Measurements from ENCODE around the gene MYCN.

MYCN gene

DNA sequence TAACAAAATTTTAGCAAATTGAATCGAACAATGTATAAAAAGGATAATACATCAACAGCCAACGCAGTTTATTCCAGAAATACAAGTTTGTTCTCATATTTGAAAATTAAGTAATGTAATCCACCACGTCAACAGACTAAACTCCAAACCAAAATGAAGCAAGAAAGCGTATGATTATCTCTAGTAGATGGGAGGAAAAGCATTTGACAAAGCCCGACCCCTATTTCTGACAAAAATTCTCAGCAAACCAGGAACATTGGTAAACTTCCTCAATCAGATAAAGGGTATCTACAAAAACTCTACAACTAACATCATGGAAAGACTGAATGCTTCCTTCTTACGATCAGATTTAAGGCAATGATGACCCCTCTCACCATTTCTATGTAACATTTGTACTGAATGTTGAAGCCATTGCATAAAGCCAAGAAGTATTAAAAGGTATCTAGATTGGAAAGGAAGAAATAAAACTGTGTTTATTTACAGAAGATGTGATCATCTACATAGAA is 34.3 kb upstream of the MYCN start:
- TF ChIP-seq CTCF (IDR thresholded peaks at IDR 0.05), result no peak
- Histone ChIP-seq H3K27me3 (no peaks in the 10 kb centered on the region), H3K9me3 (no peaks in the 10 kb centered on the region), H3K27ac (no peak overlapping the region), H3K36me3 (no peaks in the 10 kb centered on the region), H3K4me1 (ENCODE audit: control insufficient read depth in 1 of 2, insufficient read depth in 1 of 2, low read depth in 1 of 2, low read length in 1 of 2) (no peaks in the 10 kb centered on the region), H3K4me3 (ENCODE audit: low read depth in 1 of 2, low read length in 1 of 2) (no peak overlapping the region)

DNA sequence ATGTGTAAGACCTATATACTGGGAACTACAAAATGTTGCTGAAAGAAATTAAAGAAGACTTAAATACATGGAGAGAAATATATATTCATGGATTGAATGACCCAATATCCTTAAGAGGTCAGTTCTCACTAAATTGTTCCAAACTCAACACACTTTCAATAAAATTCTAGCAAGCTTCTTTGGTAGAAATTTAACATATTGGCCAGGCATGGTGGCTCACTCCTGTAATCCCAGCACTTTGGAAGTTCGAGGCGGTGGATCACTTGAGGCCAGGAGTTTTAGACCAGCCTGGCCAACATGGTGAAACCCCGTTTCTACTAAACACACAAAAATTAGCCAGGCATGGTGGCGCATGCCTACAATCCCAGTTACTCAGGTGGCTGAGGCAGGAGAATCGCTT is 33.6 kb upstream of the MYCN start:
- Histone ChIP-seq H3K4me1 (ENCODE audit: control insufficient read depth in 1 of 2, insufficient read depth in 1 of 2, low read depth in 1 of 2, low read length in 1 of 2) (no peaks in the 10 kb centered on the region), H3K27me3 (no peaks in the 10 kb centered on the region), H3K36me3 (no peaks in the 10 kb centered on the region), H3K4me3 (ENCODE audit: low read depth in 1 of 2, low read length in 1 of 2) (no peak overlapping the region), H3K9me3 (no peaks in the 10 kb centered on the region), H3K27ac (no peak overlapping the region)
- TF ChIP-seq CTCF (IDR thresholded peaks at IDR 0.05), result no peak

DNA sequence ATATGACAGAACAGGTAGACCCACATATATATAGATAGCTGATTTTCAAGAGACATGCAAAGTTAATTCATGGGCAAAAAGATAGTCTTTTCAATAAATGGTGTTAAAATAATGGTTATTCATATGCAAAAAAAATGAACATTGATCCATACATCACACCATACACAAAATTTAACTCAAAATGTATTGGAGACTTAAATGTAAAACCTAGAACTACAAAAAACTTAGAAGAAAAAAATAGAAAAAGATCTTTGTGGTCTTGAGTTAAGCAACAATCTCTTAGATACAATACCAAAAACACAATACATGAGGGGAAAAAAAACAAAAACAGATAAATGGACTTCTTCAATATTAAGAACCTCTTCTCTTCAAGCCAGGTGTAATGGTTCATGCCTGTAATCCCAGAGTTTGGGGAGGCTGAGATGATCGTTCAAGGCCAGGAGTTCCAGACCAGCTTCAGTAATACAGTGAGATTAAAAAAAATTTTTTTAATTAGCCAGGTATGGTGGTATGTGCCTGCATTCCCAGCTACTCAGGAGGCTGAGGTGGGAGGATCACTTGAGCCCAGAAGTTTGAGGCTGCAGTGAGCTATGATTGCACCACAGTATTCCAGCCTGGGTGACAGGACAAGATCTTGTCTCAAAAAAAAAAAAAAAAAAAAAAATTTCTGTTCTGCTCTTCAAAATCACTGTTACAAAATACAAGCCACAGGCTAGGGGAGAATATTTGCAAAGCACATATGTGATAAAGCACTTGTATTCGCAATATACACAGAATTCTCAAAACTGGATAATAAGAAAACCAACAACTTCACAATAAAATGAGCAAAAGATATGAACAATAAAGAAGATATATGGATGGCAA is 32.7 kb upstream of the MYCN start:
- no peak overlapping the region for H3K27ac ChIP-seq
- TF ChIP-seq CTCF (IDR thresholded peaks at IDR 0.05), result no peak
- no peak overlapping the region for H3K4me3 ChIP-seq (ENCODE audit: low read depth in 1 of 2, low read length in 1 of 2)
- H3K36me3 ChIP-seq, result no peaks in the 10 kb centered on the region
- H3K9me3 ChIP-seq, result no peaks in the 10 kb centered on the region
- H3K27me3 ChIP-seq, result no peaks in the 10 kb centered on the region
- no peaks in the 10 kb centered on the region for H3K4me1 ChIP-seq (ENCODE audit: control insufficient read depth in 1 of 2, insufficient read depth in 1 of 2, low read depth in 1 of 2, low read length in 1 of 2)

- Histone ChIP-seq H3K4me1 (ENCODE audit: control insufficient read depth in 1 of 2, insufficient read depth in 1 of 2, low read depth in 1 of 2, low read length in 1 of 2) (no peaks in the 10 kb centered on the region), H3K27me3 (no peaks in the 10 kb centered on the region), H3K9me3 (no peaks in the 10 kb centered on the region), H3K36me3 (no peaks in the 10 kb centered on the region), H3K4me3 (ENCODE audit: low read depth in 1 of 2, low read length in 1 of 2) (no peak overlapping the region), H3K27ac (no peak overlapping the region)
- no peak for TF ChIP-seq CTCF (IDR thresholded peaks at IDR 0.05)
Measured at GRCh38 chr2:15908371-15908770, 32.0 kb upstream of the MYCN start.

DNA sequence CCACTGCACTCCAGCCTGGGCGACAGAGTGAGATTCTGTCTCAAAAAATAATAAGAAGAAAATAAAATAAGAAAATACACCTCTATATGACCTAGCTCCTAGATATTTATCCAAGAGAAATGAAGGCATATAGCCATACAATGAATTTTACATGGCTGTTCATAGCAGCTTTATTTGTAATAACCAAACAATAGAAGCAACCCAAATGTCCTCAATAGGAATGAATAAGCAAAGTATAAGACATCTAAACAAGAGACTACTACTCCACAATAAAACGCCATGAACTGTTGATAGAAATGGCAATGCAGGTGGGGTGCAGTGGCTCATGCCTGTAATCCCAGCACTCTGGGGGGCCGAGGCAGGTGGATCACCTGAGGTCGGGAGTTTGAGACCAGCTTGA is 31.2 kb upstream of the MYCN start:
- H3K27me3 ChIP-seq, result no peaks in the 10 kb centered on the region
- no peak overlapping the region for H3K4me3 ChIP-seq (ENCODE audit: low read depth in 1 of 2, low read length in 1 of 2)
- no peak for TF ChIP-seq CTCF (IDR thresholded peaks at IDR 0.05)
- H3K27ac ChIP-seq, result no peak overlapping the region
- no peaks in the 10 kb centered on the region for H3K36me3 ChIP-seq
- H3K9me3 ChIP-seq, result no peaks in the 10 kb centered on the region
- no peaks in the 10 kb centered on the region for H3K4me1 ChIP-seq (ENCODE audit: control insufficient read depth in 1 of 2, insufficient read depth in 1 of 2, low read depth in 1 of 2, low read length in 1 of 2)
